Adrenal gland (tissue), 12 donors: Measurements from ENCODE around the gene KRT73. TPM values are rescaled to one million over a fixed set of nuclear protein-coding genes. Genes with fewer than 3 reads are reported as not detected.

Experiments
- DNase-seq, 7 donors: peaks; one replicate each; pipeline ENCODE4 v3.0.0-alpha.2; 2019 to 2020
- H3K27ac ChIP-seq, 5 donors: fragments of 200-600 bp; sonication (generic) in 4 of 5; 1 replicate in 3 of 5; 2 replicates in 2 of 5; pipeline versions ENCODE4 v1.5.1 to v1.8.0; 2016 to 2020; ENCODE audit warnings: mild to moderate bottlenecking in 1 of 5
- H3K27me3 ChIP-seq: fragments of 200-600 bp; 2 replicates; pipeline ENCODE4 v1.8.0; 2021
- H3K36me3 ChIP-seq, 2 donors: fragments of 200-600 bp; replicated peaks in 1 of 2; 1 replicate in 1 of 2; 2 replicates in 1 of 2; pipeline versions ENCODE4 v1.5.1 to v1.8.0; 2018 to 2022
- H3K4me1 ChIP-seq, 2 donors: fragments of 200-600 bp; replicated peaks in 1 of 2; 1 replicate in 1 of 2; 2 replicates in 1 of 2; pipeline versions ENCODE4 v1.5.1 to v1.8.0; 2018 to 2021
- H3K4me3 ChIP-seq, 4 donors: fragments of 200-600 bp; sonication (generic) in 3 of 4; one replicate each; pipeline ENCODE4 v1.5.1; 2016 to 2018
- H3K9me3 ChIP-seq, 3 donors: fragments of 200-600 bp; sonication (generic) in 1 of 3; replicated peaks in 1 of 3; 1 replicate in 2 of 3; 2 replicates in 1 of 3; pipeline versions ENCODE4 v1.5.1 to v1.8.0; 2016 to 2021
- CTCF ChIP-seq, 6 experiments: fragments of 450-650 bp in 4 of 6; fragments of 200-600 bp in 2 of 6; sonication (generic) in 1 of 6; IDR thresholded peaks; 1 replicate in 5 of 6; 2 replicates in 1 of 6; pipeline versions ENCODE4 v1.5.1 to v1.8.0; 2016 to 2021; ENCODE audit warnings: antibody characterized with exemption in 6 of 6, mild to moderate bottlenecking in 2 of 6, moderate library complexity in 1 of 6
- POLR2A ChIP-seq, 2 donors: fragments of 450-650 bp; IDR thresholded peaks; one replicate each; pipeline ENCODE4 v1.6.1; 2017; ENCODE audit warnings: antibody characterized with exemption in 2 of 2, mild to moderate bottlenecking in 2 of 2, moderate library complexity in 1 of 2
- WGBS, 4 donors: extraction: QIAGEN DNeasy Blood & Tissue Kit in 2 of 4; methylation state at CpG; one replicate each; pipeline versions ENCODE4 v1.1.5 to v1.1.7; 2013 to 2017; 5-methylcytosine and 5-hydroxymethylcytosine counted together
- intact Hi-C, 2 donors: fragments of 100-400 bp; cut with DNase I; formaldehyde crosslinking; loops; one replicate each; pipeline versions ENCODE4 v1.14.1 to v1.15.0; 2022 to 2023
- polyA plus RNA-seq, 3 donors: library from polyadenylated mRNA; stranded (reverse); fragments of 200-250 nt in 2 of 3; fragments of 350-450 nt in 1 of 3; fragmentation: Illumina TruSeq in 1 of 3; extraction: RNeasy Lipid Tissue Mini Kit (QIAGEN cat#74804) in 1 of 3; gene quantifications; one replicate each; pipeline ENCODE4 v1.2.3, GENCODE V29; 2013 to 2014
- total RNA-seq, 9 donors: library from RNA; depleted of rRNA in 4 of 9; stranded (reverse); fragments of >200 nt in 4 of 9; fragments of 120-200 nt in 1 of 9; fragmentation: NEBNext Ultra II Directional in 1 of 9; extraction: Animal tissue kit (Norgen Biotek cat#: 25700) in 1 of 9; gene quantifications; one replicate each; pipeline versions ENCODE4 v1.1.0 to v1.2.4, GENCODE V29; 2013 to 2023
- donor health status: healthy with polysubstance abuse.
- donor health status: Bipolar disorder and iron deficiency.
- donor health status: DM: yes; HTN: yes; CAD: no.
- donor health status: DM: no; HTN: no; CAD: no.
- donor health status: DM: no; HTN: no; CAD: no.
- donor health status: DM: yes; HTN: yes; CAD: no.

The KRT73 gene
- total and polyA plus RNA-seq, 12 donors: 0.18 to 0.64 TPM; not detected in 10

- Histone ChIP-seq H3K4me1 (no peaks in the 10 kb centered on the region), H3K9me3 (no peaks in the 10 kb centered on the region), H3K4me3 (no peak overlapping the region), H3K27me3 (peaks cover 5% of the 10 kb centered on the region), H3K27ac (no peak overlapping the region), H3K36me3 (peaks cover 0 to 4% of the 10 kb centered on the region in 2 donors)
- DNase-seq: no peak
- 63 to 68% (median 66%) methylated on average over 2 of the region's 2 CpGs for WGBS, 4 donors
- intact Hi-C loops: no loop called here
- TF ChIP-seq CTCF (IDR thresholded peaks at IDR 0.05): no peak
- no peak for TF ChIP-seq POLR2A (IDR thresholded peaks at IDR 0.05)
Measured at GRCh38 chr12:52627395-52628110, 9.2 kb upstream of the KRT73 start.

GRCh38 chr12:52622349-52622748 is 4.0 kb upstream of the KRT73 start:
- Histone ChIP-seq H3K4me1 (no peaks in the 10 kb centered on the region), H3K36me3 (peaks cover 0 to 4% of the 10 kb centered on the region in 2 donors), H3K27me3 (no peaks in the 10 kb centered on the region), H3K4me3 (no peak overlapping the region), H3K27ac (no peak overlapping the region), H3K9me3 (no peaks in the 10 kb centered on the region)
- WGBS, 4 donors: 72 to 82% (median 77%) methylated on average over 5 of the region's 5 CpGs
- TF ChIP-seq POLR2A (IDR thresholded peaks at IDR 0.05) (no peak), CTCF (IDR thresholded peaks at IDR 0.05) (no peak)
- no peak for DNase-seq
- intact Hi-C loops: no loop called here

- H3K36me3 ChIP-seq: peaks cover 0 to 4% of the 10 kb centered on the region in 2 donors
- no peak for DNase-seq
- 68 to 79% (median 78%) methylated on average over 2 of the region's 2 CpGs for WGBS, 4 donors
Measured at GRCh38 chr12:52618866-52619265, 507 bp upstream of the KRT73 start.

GRCh38 chr12:52617403-52617785 is 965 bp downstream of the KRT73 start:
- TF ChIP-seq CTCF (IDR thresholded peaks at IDR 0.05) (no peak), POLR2A (IDR thresholded peaks at IDR 0.05) (no peak)
- Histone ChIP-seq H3K4me3 (no peak overlapping the region), H3K9me3 (no peaks in the 10 kb centered on the region), H3K27ac (no peak overlapping the region), H3K27me3 (no peaks in the 10 kb centered on the region), H3K36me3 (no peaks in the 10 kb centered on the region), H3K4me1 (no peaks in the 10 kb centered on the region)
- no peak for DNase-seq
- intact Hi-C loops: no loop called here
- 79 to 100% (median 81%) methylated on average over 2 to 7 of the region's 7 CpGs for WGBS, 4 donors

More at GRCh38 chr12:52618866-52619265, 507 bp upstream of the KRT73 start:
- Histone ChIP-seq H3K27me3 (no peaks in the 10 kb centered on the region), H3K4me1 (no peaks in the 10 kb centered on the region), H3K4me3 (no peak overlapping the region), H3K9me3 (no peaks in the 10 kb centered on the region), H3K27ac (no peak overlapping the region)
- intact Hi-C loops: no loop called here
- no peak for TF ChIP-seq POLR2A (IDR thresholded peaks at IDR 0.05)
